WTC11 (cell line): Measurements from ENCODE around the gene ZSCAN23. TPM values are rescaled to one million over a fixed set of nuclear protein-coding genes. Genes with fewer than 3 reads are reported as not detected.

Experiments
- ATAC-seq: fragments of 200-7000 bp; cut with Tn5 transposase; 2 replicates; pipeline ENCODE4 v1.10.0; 2021; ENCODE audit warnings: mild to moderate bottlenecking, moderate library complexity
- CTCF ChIA-PET: fragments of 300-600 bp; sonication (Branson Sonifier 250); formaldehyde crosslinking; loops from one replicate; lab custom pipeline; 2021; ENCODE audit warnings: antibody characterized with exemption; lab: Charles Lee
- POLR2A ChIA-PET: fragments of 350-600 bp; sonication (Branson Sonifier 250); formaldehyde crosslinking; loops from one replicate; lab custom pipeline; 2021; ENCODE audit warnings: antibody characterized with exemption; lab: Charles Lee
- DNase-seq: peaks from one replicate; pipeline ENCODE4 v3.0.0; 2021; ENCODE audit warnings: low spot score
- H3K27ac Mint-ChIP-seq: 2 replicates; pipeline ENCODE4 v1.8.0; 2021; ENCODE audit warnings: mixed read lengths
- H3K27me3 Mint-ChIP-seq: 2 replicates; pipeline ENCODE4 v1.8.0; 2021; ENCODE audit warnings: low read depth, mild to moderate bottlenecking, moderate library complexity, mixed read lengths
- H3K36me3 Mint-ChIP-seq: 2 replicates; pipeline ENCODE4 v1.8.0; 2021; ENCODE audit warnings: mixed read lengths
- H3K4me1 Mint-ChIP-seq: 2 replicates; pipeline ENCODE4 v1.8.0; 2022; ENCODE audit warnings: mixed read lengths
- H3K4me3 Mint-ChIP-seq: 2 replicates; pipeline ENCODE4 v1.8.0; 2021; ENCODE audit warnings: mild to moderate bottlenecking, moderate library complexity, mixed read lengths
- H3K9me3 Mint-ChIP-seq: 2 replicates; pipeline ENCODE4 v1.8.0; 2021; ENCODE audit warnings: mixed read lengths
- CREB1 ChIP-seq: sonication (generic); formaldehyde crosslinking; IDR thresholded peaks from 2 replicates; pipeline ENCODE4 v1.8.0; 2023; ENCODE audit warnings: mild to moderate bottlenecking, missing genetic modification reagents
- ELF4 ChIP-seq: sonication (generic); formaldehyde crosslinking; IDR thresholded peaks from 2 replicates; pipeline ENCODE4 v1.8.1; 2022; ENCODE audit warnings: low read depth, mild to moderate bottlenecking, moderate library complexity, missing genetic modification reagents
- GABPB1 ChIP-seq: sonication (generic); formaldehyde crosslinking; IDR thresholded peaks from 2 replicates; pipeline ENCODE4 v1.8.1; 2023; ENCODE audit warnings: mild to moderate bottlenecking, missing genetic modification reagents
- IRF2 ChIP-seq: sonication (generic); formaldehyde crosslinking; IDR thresholded peaks from 2 replicates; pipeline ENCODE4 v1.8.0; 2022; ENCODE audit warnings: low read depth, missing genetic modification reagents, borderline replicate concordance
- JAZF1 ChIP-seq: fragments of 250-450 bp; sonication (Bioruptor Pico); IDR thresholded peaks from 2 replicates; pipeline ENCODE4 v1.9.0; 2021; ENCODE audit warnings: moderate library complexity, mild to moderate bottlenecking, inconsistent platforms
- JUN ChIP-seq: sonication (generic); formaldehyde crosslinking; IDR thresholded peaks from 2 replicates; pipeline ENCODE4 v1.8.0; 2023; ENCODE audit warnings: mild to moderate bottlenecking, missing genetic modification reagents
- MXD4 ChIP-seq: fragments of 250-450 bp; sonication (Bioruptor Pico); IDR thresholded peaks from 2 replicates; pipeline ENCODE4 v1.8.0; 2021; ENCODE audit warnings: mild to moderate bottlenecking, moderate library complexity, borderline replicate concordance
- TEAD4 ChIP-seq: sonication (generic); formaldehyde crosslinking; IDR thresholded peaks from 2 replicates; pipeline ENCODE4 v1.8.0; 2022; ENCODE audit warnings: mild to moderate bottlenecking, missing genetic modification reagents
- ZNF317 ChIP-seq: sonication (generic); formaldehyde crosslinking; IDR thresholded peaks from 2 replicates; pipeline ENCODE4 v1.8.1; 2023; ENCODE audit warnings: low read depth, mild to moderate bottlenecking, moderate library complexity, missing genetic modification reagents, borderline replicate concordance
- ZNF396 ChIP-seq: fragments of 250-450 bp; sonication (Bioruptor Pico); IDR thresholded peaks from 2 replicates; pipeline ENCODE4 v1.8.0; 2021; ENCODE audit warnings: mild to moderate bottlenecking, moderate library complexity, borderline replicate concordance
- total RNA-seq: library from RNA; stranded (reverse); gene quantifications from 3 replicates; pipeline ENCODE4 v1.2.3, GENCODE V29; 2021
- TF ChIP-seq, protein P1 (sequence below): sonication (generic); formaldehyde crosslinking; IDR thresholded peaks from 2 replicates; pipeline ENCODE4 v1.8.0; 2023; ENCODE audit warnings: mild to moderate bottlenecking, missing genetic modification reagents
- TF ChIP-seq, protein P2 (sequence below): sonication (generic); formaldehyde crosslinking; IDR thresholded peaks from 2 replicates; pipeline ENCODE4 v1.8.0; 2023; ENCODE audit warnings: missing genetic modification reagents, mild to moderate bottlenecking, borderline replicate concordance
- TF ChIP-seq, protein P3 (sequence below): sonication (generic); formaldehyde crosslinking; IDR thresholded peaks from 2 replicates; pipeline ENCODE4 v1.8.1; 2022; ENCODE audit warnings: mild to moderate bottlenecking, moderate library complexity, missing genetic modification reagents
- TF ChIP-seq, protein P4 (sequence below): sonication (generic); formaldehyde crosslinking; IDR thresholded peaks from 2 replicates; pipeline ENCODE4 v1.8.1; 2022; ENCODE audit warnings: low read depth, mild to moderate bottlenecking, moderate library complexity, missing genetic modification reagents, borderline replicate concordance
- TF ChIP-seq, protein P5 (sequence below): fragments of 250-450 bp; sonication (Bioruptor Pico); IDR thresholded peaks from 2 replicates; pipeline ENCODE4 v2.1.2; 2022; ENCODE audit warnings: mild to moderate bottlenecking, moderate library complexity
- TF ChIP-seq, protein P6 (sequence below): fragments of 250-450 bp; sonication (Bioruptor Pico); conservative IDR thresholded peaks from 2 replicates; pipeline ENCODE4 v1.9.0; 2021; ENCODE audit warnings: mild to moderate bottlenecking
- TF ChIP-seq, protein P7 (sequence below): sonication (generic); formaldehyde crosslinking; IDR thresholded peaks from 2 replicates; pipeline ENCODE4 v1.8.1; 2022; ENCODE audit warnings: low read depth, missing genetic modification reagents, borderline replicate concordance
- TF ChIP-seq, protein P8 (sequence below): sonication (generic); formaldehyde crosslinking; IDR thresholded peaks from 2 replicates; pipeline ENCODE4 v1.8.1; 2023; ENCODE audit warnings: mild to moderate bottlenecking, missing genetic modification reagents, borderline replicate concordance

Gene ZSCAN23
- total RNA-seq, 1 experiment from 2014 or later, result 8.7 TPM

DNA sequence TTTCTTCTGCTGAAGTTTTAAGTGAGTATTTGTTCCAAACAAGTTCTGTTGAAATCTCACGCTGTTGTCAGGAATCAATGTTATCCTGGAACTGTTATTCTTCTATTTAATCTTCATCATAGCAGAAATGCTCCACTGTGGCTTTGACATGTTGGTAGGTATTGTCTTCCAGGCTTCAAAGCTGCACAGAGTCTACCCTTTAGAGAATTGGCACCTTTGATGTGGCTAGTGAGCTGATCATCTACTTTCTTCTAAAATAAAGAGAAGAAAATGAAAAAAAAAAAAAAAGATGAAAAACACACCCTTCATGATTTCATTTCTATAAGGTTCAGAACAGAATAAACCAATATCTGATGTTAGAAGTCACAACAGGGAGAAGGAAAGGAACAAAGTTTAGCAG is 5.8 kb upstream of the ZSCAN23 start:
- TF ChIP-seq ZNF396 (CRISPR knock-in tag) (no peak), JAZF1 (CRISPR knock-in tag) (no peak), TEAD4 (CRISPR knock-in tag) (no peak), CREB1 (no peak), GABPB1 (CRISPR knock-in tag) (no peak), ZNF317 (CRISPR knock-in tag) (no peak), IRF2 (CRISPR knock-in tag) (no peak), ELF4 (CRISPR knock-in tag) (no peak), JUN (CRISPR knock-in tag) (no peak), MXD4 (CRISPR knock-in tag) (no peak)
- TF ChIP-seq, protein P1, sequence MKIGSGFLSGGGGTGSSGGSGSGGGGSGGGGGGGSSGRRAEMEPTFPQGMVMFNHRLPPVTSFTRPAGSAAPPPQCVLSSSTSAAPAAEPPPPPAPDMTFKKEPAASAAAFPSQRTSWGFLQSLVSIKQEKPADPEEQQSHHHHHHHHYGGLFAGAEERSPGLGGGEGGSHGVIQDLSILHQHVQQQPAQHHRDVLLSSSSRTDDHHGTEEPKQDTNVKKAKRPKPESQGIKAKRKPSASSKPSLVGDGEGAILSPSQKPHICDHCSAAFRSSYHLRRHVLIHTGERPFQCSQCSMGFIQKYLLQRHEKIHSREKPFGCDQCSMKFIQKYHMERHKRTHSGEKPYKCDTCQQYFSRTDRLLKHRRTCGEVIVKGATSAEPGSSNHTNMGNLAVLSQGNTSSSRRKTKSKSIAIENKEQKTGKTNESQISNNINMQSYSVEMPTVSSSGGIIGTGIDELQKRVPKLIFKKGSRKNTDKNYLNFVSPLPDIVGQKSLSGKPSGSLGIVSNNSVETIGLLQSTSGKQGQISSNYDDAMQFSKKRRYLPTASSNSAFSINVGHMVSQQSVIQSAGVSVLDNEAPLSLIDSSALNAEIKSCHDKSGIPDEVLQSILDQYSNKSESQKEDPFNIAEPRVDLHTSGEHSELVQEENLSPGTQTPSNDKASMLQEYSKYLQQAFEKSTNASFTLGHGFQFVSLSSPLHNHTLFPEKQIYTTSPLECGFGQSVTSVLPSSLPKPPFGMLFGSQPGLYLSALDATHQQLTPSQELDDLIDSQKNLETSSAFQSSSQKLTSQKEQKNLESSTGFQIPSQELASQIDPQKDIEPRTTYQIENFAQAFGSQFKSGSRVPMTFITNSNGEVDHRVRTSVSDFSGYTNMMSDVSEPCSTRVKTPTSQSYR (CRISPR knock-in tag), result no peak
- TF ChIP-seq, protein P2, sequence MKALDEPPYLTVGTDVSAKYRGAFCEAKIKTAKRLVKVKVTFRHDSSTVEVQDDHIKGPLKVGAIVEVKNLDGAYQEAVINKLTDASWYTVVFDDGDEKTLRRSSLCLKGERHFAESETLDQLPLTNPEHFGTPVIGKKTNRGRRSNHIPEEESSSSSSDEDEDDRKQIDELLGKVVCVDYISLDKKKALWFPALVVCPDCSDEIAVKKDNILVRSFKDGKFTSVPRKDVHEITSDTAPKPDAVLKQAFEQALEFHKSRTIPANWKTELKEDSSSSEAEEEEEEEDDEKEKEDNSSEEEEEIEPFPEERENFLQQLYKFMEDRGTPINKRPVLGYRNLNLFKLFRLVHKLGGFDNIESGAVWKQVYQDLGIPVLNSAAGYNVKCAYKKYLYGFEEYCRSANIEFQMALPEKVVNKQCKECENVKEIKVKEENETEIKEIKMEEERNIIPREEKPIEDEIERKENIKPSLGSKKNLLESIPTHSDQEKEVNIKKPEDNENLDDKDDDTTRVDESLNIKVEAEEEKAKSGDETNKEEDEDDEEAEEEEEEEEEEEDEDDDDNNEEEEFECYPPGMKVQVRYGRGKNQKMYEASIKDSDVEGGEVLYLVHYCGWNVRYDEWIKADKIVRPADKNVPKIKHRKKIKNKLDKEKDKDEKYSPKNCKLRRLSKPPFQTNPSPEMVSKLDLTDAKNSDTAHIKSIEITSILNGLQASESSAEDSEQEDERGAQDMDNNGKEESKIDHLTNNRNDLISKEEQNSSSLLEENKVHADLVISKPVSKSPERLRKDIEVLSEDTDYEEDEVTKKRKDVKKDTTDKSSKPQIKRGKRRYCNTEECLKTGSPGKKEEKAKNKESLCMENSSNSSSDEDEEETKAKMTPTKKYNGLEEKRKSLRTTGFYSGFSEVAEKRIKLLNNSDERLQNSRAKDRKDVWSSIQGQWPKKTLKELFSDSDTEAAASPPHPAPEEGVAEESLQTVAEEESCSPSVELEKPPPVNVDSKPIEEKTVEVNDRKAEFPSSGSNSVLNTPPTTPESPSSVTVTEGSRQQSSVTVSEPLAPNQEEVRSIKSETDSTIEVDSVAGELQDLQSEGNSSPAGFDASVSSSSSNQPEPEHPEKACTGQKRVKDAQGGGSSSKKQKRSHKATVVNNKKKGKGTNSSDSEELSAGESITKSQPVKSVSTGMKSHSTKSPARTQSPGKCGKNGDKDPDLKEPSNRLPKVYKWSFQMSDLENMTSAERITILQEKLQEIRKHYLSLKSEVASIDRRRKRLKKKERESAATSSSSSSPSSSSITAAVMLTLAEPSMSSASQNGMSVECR (CRISPR knock-in tag), result no peak
- TF ChIP-seq, protein P3, sequence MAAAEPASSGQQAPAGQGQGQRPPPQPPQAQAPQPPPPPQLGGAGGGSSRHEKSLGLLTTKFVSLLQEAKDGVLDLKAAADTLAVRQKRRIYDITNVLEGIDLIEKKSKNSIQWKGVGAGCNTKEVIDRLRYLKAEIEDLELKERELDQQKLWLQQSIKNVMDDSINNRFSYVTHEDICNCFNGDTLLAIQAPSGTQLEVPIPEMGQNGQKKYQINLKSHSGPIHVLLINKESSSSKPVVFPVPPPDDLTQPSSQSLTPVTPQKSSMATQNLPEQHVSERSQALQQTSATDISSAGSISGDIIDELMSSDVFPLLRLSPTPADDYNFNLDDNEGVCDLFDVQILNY (CRISPR knock-in tag), result no peak
- TF ChIP-seq, protein P4, sequence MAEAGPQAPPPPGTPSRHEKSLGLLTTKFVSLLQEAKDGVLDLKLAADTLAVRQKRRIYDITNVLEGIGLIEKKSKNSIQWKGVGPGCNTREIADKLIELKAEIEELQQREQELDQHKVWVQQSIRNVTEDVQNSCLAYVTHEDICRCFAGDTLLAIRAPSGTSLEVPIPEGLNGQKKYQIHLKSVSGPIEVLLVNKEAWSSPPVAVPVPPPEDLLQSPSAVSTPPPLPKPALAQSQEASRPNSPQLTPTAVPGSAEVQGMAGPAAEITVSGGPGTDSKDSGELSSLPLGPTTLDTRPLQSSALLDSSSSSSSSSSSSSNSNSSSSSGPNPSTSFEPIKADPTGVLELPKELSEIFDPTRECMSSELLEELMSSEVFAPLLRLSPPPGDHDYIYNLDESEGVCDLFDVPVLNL, result no peak
- TF ChIP-seq, protein P5, sequence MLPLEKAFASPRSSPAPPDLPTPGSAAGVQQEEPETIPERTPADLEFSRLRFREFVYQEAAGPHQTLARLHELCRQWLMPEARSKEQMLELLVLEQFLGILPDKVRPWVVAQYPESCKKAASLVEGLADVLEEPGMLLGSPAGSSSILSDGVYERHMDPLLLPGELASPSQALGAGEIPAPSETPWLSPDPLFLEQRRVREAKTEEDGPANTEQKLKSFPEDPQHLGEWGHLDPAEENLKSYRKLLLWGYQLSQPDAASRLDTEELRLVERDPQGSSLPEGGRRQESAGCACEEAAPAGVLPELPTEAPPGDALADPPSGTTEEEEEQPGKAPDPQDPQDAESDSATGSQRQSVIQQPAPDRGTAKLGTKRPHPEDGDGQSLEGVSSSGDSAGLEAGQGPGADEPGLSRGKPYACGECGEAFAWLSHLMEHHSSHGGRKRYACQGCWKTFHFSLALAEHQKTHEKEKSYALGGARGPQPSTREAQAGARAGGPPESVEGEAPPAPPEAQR (CRISPR knock-in tag), result no peak
- TF ChIP-seq, protein P6, sequence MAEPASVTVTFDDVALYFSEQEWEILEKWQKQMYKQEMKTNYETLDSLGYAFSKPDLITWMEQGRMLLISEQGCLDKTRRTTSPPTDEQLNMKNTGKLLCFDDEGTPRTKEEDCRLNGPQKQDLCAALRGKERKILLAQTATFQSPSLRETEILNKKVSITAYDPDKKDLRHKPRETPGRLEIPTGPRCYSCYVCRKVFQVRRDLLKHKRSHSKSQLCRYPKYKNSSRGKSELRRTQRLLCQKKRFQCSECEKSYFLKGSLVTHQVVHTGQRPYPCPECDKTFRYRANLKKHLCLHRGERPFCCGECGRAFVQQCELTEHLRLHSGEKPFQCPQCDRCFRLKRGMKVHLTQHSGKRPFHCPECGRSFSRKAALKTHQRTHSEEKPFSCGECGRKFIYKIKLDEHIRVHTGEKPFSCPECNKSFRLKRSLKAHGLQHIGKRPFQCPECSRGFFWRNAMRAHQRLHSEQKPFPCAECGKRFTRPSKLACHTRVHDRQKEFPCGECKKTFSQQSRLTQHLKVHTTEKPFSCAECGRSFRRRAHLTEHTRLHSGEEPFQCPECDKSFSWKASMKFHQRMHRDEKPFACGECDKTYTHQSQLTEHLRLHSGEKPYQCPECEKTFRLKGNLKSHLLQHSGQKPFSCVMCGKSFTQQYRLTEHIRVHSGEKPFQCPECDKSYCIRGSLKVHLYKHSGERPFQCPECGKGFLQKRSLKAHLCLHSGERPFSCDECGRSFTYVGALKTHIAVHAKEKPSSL (CRISPR knock-in tag), result no peak
- TF ChIP-seq, protein P7, sequence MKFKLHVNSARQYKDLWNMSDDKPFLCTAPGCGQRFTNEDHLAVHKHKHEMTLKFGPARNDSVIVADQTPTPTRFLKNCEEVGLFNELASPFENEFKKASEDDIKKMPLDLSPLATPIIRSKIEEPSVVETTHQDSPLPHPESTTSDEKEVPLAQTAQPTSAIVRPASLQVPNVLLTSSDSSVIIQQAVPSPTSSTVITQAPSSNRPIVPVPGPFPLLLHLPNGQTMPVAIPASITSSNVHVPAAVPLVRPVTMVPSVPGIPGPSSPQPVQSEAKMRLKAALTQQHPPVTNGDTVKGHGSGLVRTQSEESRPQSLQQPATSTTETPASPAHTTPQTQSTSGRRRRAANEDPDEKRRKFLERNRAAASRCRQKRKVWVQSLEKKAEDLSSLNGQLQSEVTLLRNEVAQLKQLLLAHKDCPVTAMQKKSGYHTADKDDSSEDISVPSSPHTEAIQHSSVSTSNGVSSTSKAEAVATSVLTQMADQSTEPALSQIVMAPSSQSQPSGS (CRISPR knock-in tag), result no peak
- TF ChIP-seq, protein P8, sequence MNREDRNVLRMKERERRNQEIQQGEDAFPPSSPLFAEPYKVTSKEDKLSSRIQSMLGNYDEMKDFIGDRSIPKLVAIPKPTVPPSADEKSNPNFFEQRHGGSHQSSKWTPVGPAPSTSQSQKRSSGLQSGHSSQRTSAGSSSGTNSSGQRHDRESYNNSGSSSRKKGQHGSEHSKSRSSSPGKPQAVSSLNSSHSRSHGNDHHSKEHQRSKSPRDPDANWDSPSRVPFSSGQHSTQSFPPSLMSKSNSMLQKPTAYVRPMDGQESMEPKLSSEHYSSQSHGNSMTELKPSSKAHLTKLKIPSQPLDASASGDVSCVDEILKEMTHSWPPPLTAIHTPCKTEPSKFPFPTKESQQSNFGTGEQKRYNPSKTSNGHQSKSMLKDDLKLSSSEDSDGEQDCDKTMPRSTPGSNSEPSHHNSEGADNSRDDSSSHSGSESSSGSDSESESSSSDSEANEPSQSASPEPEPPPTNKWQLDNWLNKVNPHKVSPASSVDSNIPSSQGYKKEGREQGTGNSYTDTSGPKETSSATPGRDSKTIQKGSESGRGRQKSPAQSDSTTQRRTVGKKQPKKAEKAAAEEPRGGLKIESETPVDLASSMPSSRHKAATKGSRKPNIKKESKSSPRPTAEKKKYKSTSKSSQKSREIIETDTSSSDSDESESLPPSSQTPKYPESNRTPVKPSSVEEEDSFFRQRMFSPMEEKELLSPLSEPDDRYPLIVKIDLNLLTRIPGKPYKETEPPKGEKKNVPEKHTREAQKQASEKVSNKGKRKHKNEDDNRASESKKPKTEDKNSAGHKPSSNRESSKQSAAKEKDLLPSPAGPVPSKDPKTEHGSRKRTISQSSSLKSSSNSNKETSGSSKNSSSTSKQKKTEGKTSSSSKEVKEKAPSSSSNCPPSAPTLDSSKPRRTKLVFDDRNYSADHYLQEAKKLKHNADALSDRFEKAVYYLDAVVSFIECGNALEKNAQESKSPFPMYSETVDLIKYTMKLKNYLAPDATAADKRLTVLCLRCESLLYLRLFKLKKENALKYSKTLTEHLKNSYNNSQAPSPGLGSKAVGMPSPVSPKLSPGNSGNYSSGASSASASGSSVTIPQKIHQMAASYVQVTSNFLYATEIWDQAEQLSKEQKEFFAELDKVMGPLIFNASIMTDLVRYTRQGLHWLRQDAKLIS (CRISPR knock-in tag), result no peak
- DNase-seq, result no peak
- peaks cover 22% of the 10 kb centered on the region for H3K27me3 Mint-ChIP-seq
- H3K36me3 Mint-ChIP-seq, result peaks cover 2% of the 10 kb centered on the region; the same call in 1 of the 2 replicates
- peaks cover 13% of the 10 kb centered on the region for H3K9me3 Mint-ChIP-seq
- ChIA-PET POLR2A (no interaction called here), CTCF (no interaction called here)
- no peak for ATAC-seq
- H3K4me1 Mint-ChIP-seq, result peaks cover 9% of the 10 kb centered on the region
- no peak overlapping the region for H3K27ac Mint-ChIP-seq
- H3K4me3 Mint-ChIP-seq, result no peak overlapping the region
